Mammary microvascular endothelial cell (primary cell): ENCODE measurements around the gene BEST1. TPM values are rescaled to one million over a fixed set of nuclear protein-coding genes. Genes with fewer than 3 reads are reported as not detected.

Experiments used
- total RNA-seq: library from RNA; depleted of rRNA; stranded (reverse); fragments of >200 nt; gene quantifications from 2 replicates; pipeline ENCODE4 v1.2.3, GENCODE V29; 2015

The BEST1 gene
- not detected in 2 replicates for total RNA-seq

GRCh38 chr11:61950035-61950547 lies at the start of gene BEST1:
Gene BEST1 (plus strand): TSS chr11:61950351. CDS start chr11:61951807, 1,456 bp downstream.

GRCh38 chr11:61917334-61918109 lies 32.6 kb upstream of the BEST1 start, which contains the start of gene RAB3IL1:
Gene RAB3IL1 (minus strand): TSS chr11:61917566. CDS start chr11:61917367, 199 bp downstream.

DNA sequence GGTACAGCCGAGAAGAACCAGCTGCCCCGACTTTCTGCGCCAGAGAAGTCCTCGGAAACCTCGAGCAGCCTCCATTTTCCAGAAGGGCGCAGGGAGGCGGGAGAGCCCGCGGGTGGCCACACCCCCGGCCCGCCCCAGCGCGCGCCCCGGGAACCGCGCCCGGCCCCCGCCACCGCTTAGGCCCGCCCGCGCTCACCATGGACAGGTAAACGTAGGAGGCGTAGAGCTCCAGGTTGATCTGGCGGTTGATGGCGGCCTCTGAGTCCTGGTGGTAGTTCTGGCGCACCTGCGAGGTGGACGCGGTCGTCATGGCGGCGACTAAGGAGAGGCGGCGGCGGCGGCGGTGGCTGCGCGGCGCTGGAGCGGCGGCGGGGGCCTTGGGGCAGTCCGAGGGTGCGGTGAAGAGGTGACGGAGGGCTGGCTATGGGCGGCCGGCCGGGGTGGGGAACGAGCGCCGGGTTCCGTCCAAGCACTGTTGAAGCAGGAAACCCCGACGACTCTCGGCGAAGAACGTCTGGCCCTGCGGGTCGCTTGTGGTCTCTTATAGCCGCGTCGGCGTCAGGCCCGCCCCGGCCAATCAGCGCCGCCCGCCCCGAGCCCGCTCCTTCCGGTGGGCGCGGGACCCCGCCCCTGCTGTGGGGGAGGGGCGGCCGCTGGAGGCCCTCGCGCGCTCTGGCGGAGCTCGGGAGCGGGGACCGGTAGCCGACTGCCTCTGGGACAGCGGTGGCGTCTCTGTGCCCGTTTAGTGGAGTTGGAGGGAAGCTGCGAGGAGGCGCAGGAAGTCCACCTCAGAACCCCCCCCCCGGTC lies 17.2 kb downstream of the BEST1 start, which contains the start of gene FTH1:
FTH1 (minus strand) TSS at position 519 of the 808 bp plus-strand sequence; CDS start at position 310, 209 bp downstream.

Other genes with a start within 250 kb of the BEST1 start
- 2.3 and 4.3 TPM in 2 replicates for gene MYRF, start 197.7 kb upstream of the BEST1 start, total RNA-seq
- gene TMEM258, start 157.8 kb upstream of the BEST1 start, total RNA-seq = 64.7 and 84.0 TPM in 2 replicates
- 66.6 and 71.7 TPM in 2 replicates for gene FEN1, start 157.4 kb upstream of the BEST1 start, total RNA-seq
- gene FADS1, start 133.3 kb upstream of the BEST1 start, total RNA-seq = 59.7 and 68.7 TPM in 2 replicates
- gene FADS2, start 122.1 kb upstream of the BEST1 start, total RNA-seq = 267 and 304 TPM in 2 replicates
- gene FADS3, start 58.8 kb upstream of the BEST1 start, total RNA-seq = 259 and 318 TPM in 2 replicates
- 5.1 and 7.5 TPM in 2 replicates for gene RAB3IL1, start 32.8 kb upstream of the BEST1 start, total RNA-seq
- gene FTH1, start 17.3 kb downstream of the BEST1 start, total RNA-seq = 854 and 859 TPM in 2 replicates
- gene INCENP, start 173.7 kb downstream of the BEST1 start, total RNA-seq = 33.3 and 46.4 TPM in 2 replicates
- not detected in 2 replicates for gene SCGB1D1, start 239.9 kb downstream of the BEST1 start, total RNA-seq